K562 (cell line): ENCODE results near the gene SRP72. TPM values are rescaled to one million over a fixed set of nuclear protein-coding genes. Genes with fewer than 3 reads are reported as not detected.

Experiments used
- BCL6 ChIP-seq: fragments of 250-450 bp; sonication (Bioruptor Pico); IDR thresholded peaks from 2 replicates; pipeline ENCODE4 v1.4.0; 2020
- CHAMP1 ChIP-seq: fragments of 450-650 bp; IDR thresholded peaks from 2 replicates; pipeline ENCODE4 v1.6.1; 2016; ENCODE audit warnings: mild to moderate bottlenecking
- MED1 ChIP-seq: sonication (generic); formaldehyde crosslinking; IDR thresholded peaks from 2 replicates; pipeline ENCODE4 v1.8.1; 2023; ENCODE audit warnings: missing genetic modification reagents, borderline replicate concordance
- MNT ChIP-seq, 2 experiments: fragments of 450-650 bp; conservative IDR thresholded peaks; 2 replicates each; pipeline ENCODE4 v1.6.1; 2017; ENCODE audit warnings: mild to moderate bottlenecking in 2 of 2, moderate library complexity in 2 of 2
- NCOR1 ChIP-seq: fragments of 450-650 bp; IDR thresholded peaks from 2 replicates; pipeline ENCODE4 v1.6.1; 2016; ENCODE audit warnings: mild to moderate bottlenecking, moderate library complexity
- PHB2 ChIP-seq: fragments of 450-650 bp; IDR thresholded peaks from 2 replicates; pipeline ENCODE4 v1.6.1; 2017; ENCODE audit warnings: low read depth
- SIN3B ChIP-seq: fragments of 450-650 bp; IDR thresholded peaks from 2 replicates; pipeline ENCODE4 v1.6.1; 2017; ENCODE audit warnings: low read depth, mild to moderate bottlenecking, moderate library complexity
- TEAD1 ChIP-seq, 2 experiments: fragments of 450-650 bp in 1 of 2; sonication (generic) in 1 of 2; formaldehyde crosslinking; IDR thresholded peaks; 2 replicates each; pipeline versions ENCODE4 v1.4.0 to v1.8.0; 2020 to 2022; ENCODE audit warnings: mild to moderate bottlenecking in 2 of 2, missing genetic modification reagents in 1 of 2
- THRA ChIP-seq: fragments of 450-650 bp; IDR thresholded peaks from 2 replicates; pipeline ENCODE4 v1.6.1; 2017; ENCODE audit warnings: mild to moderate bottlenecking, moderate library complexity
- ZNF146 ChIP-seq: IDR thresholded peaks from one replicate; pipeline ENCODE4 v1.6.1; 2018; ENCODE audit warnings: missing compliant biosample characterization; ENCODE audit not compliant: unreplicated experiment
- ZNF695 ChIP-seq: fragments of 450-650 bp; formaldehyde crosslinking; IDR thresholded peaks from 2 replicates; pipeline ENCODE4 v1.4.0; 2020; ENCODE audit warnings: mild to moderate bottlenecking, moderate library complexity
- polyA plus RNA-seq, 8 experiments: library from polyadenylated mRNA; depleted of rRNA in 4 of 8; stranded (reverse) in 5 of 8; unstranded in 3 of 8; fragments of >200 nt; fragmentation: Nextera tagmentation in 2 of 8; fragmentation: Illumina TruSeq in 1 of 8; extraction: Ambion mirVana in 2 of 8; extraction: Trizol in 1 of 8; gene quantifications; 2 replicates each; pipeline versions ENCODE4 v1.2.1 to v1.2.3, GENCODE V29; 2011 to 2014; ENCODE audit warnings: inconsistent platforms in 1 of 8, missing spikeins in 1 of 8
- total RNA-seq, 7 experiments: library from RNA; depleted of rRNA in 6 of 7; stranded (reverse); fragments of >200 nt in 6 of 7; fragmentation: Illumina TruSeq in 2 of 7; extraction: Trizol in 2 of 7; gene quantifications; 2 replicates each; pipeline versions ENCODE4 v1.2.1 to v1.2.3, GENCODE V29; 2011 to 2021; ENCODE audit warnings: low replicate concordance in 1 of 7
- TF ChIP-seq, protein P1 (sequence below): fragments of 200-800 bp; sonication (Bioruptor generic); IDR thresholded peaks from 2 replicates; pipeline ENCODE4 v1.6.1; 2016; ENCODE audit warnings: missing genetic modification characterization, missing compliant biosample characterization
- TF ChIP-seq, protein P2 (sequence below): fragments of 150-350 bp; conservative IDR thresholded peaks from 2 replicates; pipeline ENCODE4 v1.6.1; 2014; ENCODE audit warnings: low read length

SRP72 gene
- total and polyA plus RNA-seq, 9 of the 15 experiments (the other 6 are each of a cell fraction or from before 2014, with no cell fraction given) = 124 to 341 (median 202) TPM

GRCh38 chr4:56467284-56468096, at the start of gene SRP72 (continued):
- TF ChIP-seq, protein P1, sequence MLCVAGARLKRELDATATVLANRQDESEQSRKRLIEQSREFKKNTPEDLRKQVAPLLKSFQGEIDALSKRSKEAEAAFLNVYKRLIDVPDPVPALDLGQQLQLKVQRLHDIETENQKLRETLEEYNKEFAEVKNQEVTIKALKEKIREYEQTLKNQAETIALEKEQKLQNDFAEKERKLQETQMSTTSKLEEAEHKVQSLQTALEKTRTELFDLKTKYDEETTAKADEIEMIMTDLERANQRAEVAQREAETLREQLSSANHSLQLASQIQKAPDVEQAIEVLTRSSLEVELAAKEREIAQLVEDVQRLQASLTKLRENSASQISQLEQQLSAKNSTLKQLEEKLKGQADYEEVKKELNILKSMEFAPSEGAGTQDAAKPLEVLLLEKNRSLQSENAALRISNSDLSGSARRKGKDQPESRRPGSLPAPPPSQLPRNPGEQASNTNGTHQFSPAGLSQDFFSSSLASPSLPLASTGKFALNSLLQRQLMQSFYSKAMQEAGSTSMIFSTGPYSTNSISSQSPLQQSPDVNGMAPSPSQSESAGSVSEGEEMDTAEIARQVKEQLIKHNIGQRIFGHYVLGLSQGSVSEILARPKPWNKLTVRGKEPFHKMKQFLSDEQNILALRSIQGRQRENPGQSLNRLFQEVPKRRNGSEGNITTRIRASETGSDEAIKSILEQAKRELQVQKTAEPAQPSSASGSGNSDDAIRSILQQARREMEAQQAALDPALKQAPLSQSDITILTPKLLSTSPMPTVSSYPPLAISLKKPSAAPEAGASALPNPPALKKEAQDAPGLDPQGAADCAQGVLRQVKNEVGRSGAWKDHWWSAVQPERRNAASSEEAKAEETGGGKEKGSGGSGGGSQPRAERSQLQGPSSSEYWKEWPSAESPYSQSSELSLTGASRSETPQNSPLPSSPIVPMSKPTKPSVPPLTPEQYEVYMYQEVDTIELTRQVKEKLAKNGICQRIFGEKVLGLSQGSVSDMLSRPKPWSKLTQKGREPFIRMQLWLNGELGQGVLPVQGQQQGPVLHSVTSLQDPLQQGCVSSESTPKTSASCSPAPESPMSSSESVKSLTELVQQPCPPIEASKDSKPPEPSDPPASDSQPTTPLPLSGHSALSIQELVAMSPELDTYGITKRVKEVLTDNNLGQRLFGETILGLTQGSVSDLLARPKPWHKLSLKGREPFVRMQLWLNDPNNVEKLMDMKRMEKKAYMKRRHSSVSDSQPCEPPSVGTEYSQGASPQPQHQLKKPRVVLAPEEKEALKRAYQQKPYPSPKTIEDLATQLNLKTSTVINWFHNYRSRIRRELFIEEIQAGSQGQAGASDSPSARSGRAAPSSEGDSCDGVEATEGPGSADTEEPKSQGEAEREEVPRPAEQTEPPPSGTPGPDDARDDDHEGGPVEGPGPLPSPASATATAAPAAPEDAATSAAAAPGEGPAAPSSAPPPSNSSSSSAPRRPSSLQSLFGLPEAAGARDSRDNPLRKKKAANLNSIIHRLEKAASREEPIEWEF = no peak
- TF ChIP-seq PHB2 = no peak
- TF ChIP-seq THRA = no peak
- no peak for TF ChIP-seq ZNF146 (CRISPR knock-in tag)
- no peak for TF ChIP-seq ZNF695
- no peak for TF ChIP-seq CHAMP1
- TF ChIP-seq MNT (conservative IDR thresholded peaks at IDR 0.05) = peak; percentile 86 to 91
- TF ChIP-seq, protein P2, sequence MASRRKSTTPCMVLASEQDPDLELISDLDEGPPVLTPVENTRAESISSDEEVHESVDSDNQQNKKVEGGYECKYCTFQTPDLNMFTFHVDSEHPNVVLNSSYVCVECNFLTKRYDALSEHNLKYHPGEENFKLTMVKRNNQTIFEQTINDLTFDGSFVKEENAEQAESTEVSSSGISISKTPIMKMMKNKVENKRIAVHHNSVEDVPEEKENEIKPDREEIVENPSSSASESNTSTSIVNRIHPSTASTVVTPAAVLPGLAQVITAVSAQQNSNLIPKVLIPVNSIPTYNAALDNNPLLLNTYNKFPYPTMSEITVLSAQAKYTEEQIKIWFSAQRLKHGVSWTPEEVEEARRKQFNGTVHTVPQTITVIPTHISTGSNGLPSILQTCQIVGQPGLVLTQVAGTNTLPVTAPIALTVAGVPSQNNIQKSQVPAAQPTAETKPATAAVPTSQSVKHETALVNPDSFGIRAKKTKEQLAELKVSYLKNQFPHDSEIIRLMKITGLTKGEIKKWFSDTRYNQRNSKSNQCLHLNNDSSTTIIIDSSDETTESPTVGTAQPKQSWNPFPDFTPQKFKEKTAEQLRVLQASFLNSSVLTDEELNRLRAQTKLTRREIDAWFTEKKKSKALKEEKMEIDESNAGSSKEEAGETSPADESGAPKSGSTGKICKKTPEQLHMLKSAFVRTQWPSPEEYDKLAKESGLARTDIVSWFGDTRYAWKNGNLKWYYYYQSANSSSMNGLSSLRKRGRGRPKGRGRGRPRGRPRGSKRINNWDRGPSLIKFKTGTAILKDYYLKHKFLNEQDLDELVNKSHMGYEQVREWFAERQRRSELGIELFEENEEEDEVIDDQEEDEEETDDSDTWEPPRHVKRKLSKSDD = no peak
- no peak for TF ChIP-seq MED1
- TF ChIP-seq BCL6 = no peak
- peak; percentile 77 for TF ChIP-seq SIN3B
- peak in 1 of 2 experiments; percentile 73; a peak in 2 of 4 replicates for TF ChIP-seq TEAD1 (CRISPR knock-in tag; IDR thresholded peaks at IDR 0.05)
- TF ChIP-seq NCOR1 = 0 out of 2 replicates have a peak, but pooled peaks have one; percentile 21
